GM06990 (cell line): ENCODE measurements around the gene ALG9.

ENCODE experiments used
- DNase-seq: peaks from one replicate; pipeline ENCODE4 v3.0.0-alpha.2; 2011; ENCODE audit not compliant: insufficient read length; ENCODE audit errors: extremely low read depth
- H3K27me3 ChIP-seq: replicated peaks from 2 replicates; pipeline ENCODE4 v1.6.0; 2011; ENCODE audit warnings: low read length; ENCODE audit not compliant: control insufficient read depth, insufficient read depth
- H3K36me3 ChIP-seq: 2 replicates; pipeline ENCODE4 v1.5.1; 2011; ENCODE audit warnings: low read length; ENCODE audit not compliant: control insufficient read depth, insufficient read depth
- H3K4me3 ChIP-seq: replicated peaks from 2 replicates; pipeline ENCODE4 v1.5.1; 2011; ENCODE audit warnings: low read depth, mild to moderate bottlenecking, control low read depth, low read length
- CTCF ChIP-seq: IDR thresholded peaks from 2 replicates; pipeline ENCODE4 v1.5.1; 2011; ENCODE audit warnings: low read length, control low read depth, mild to moderate bottlenecking, inconsistent platforms; ENCODE audit not compliant: insufficient read depth, poor library complexity, severe bottlenecking

ALG9 gene

DNA sequence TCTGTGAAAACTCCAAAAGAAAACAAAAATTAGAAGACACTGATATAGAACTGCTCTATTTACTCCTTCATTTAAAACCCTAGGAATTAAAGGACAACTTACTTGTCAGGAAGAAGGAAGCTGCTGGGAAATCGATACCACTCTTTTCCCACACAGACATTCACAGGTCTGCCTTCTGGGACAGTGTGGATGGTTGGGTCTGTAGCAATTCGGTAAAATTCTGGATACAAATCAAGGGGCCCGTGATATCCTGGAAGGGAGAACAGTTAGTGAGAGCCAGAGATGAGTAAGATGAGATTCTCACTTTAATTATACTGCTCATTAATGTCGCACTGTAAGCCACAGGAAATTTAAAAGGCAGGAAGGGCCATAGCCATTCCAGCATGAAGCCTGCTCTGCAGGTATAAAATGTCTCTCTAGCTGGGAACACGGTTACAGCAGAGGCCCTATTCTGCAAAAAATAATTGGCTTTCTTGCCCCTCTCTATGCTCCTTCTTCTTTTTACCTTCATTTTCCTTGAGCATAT is 34.0 kb downstream of the ALG9 start:
- no peak overlapping the region for H3K4me3 ChIP-seq
- no peak for DNase-seq
- H3K36me3 ChIP-seq = no peaks in the 10 kb centered on the region
- TF ChIP-seq CTCF = no peak
- H3K27me3 ChIP-seq = no peaks in the 10 kb centered on the region

- TF ChIP-seq CTCF = no peak
- Histone ChIP-seq H3K27me3 (no peaks in the 10 kb centered on the region), H3K4me3 (no peak overlapping the region), H3K36me3 (no peaks in the 10 kb centered on the region)
- peak; percentile 9 for DNase-seq
These were observed 34.7 kb downstream of the ALG9 start for GRCh38 chr11:111836721-111837120.

GRCh38 chr11:111836162-111836561 is 35.2 kb downstream of the ALG9 start:
- no peaks in the 10 kb centered on the region for H3K36me3 ChIP-seq
- H3K27me3 ChIP-seq = no peaks in the 10 kb centered on the region
- H3K4me3 ChIP-seq = no peak overlapping the region
- no peak for TF ChIP-seq CTCF
- DNase-seq = no peak

- Histone ChIP-seq H3K27me3 (no peaks in the 10 kb centered on the region), H3K36me3 (no peaks in the 10 kb centered on the region; the same call in 1 of the 2 replicates), H3K4me3 (no peak overlapping the region)
- no peak for DNase-seq
- no peak for TF ChIP-seq CTCF
These were observed 35.7 kb downstream of the ALG9 start for GRCh38 chr11:111835665-111836064.

GRCh38 chr11:111834432-111835163 is 36.8 kb downstream of the ALG9 start:
- no peak for TF ChIP-seq CTCF
- H3K4me3 ChIP-seq = no peak overlapping the region
- no peak for DNase-seq
- H3K36me3 ChIP-seq = no peaks in the 10 kb centered on the region; the same call in 1 of the 2 replicates
- no peaks in the 10 kb centered on the region for H3K27me3 ChIP-seq
